ENCODE measurements around the gene DOCK3.
"Not testable (repeated sequence)": the region's sequence is repeated elsewhere in the genome, so short reads cannot be mapped to it uniquely, and the experiment has no call there.

- TF ChIP-seq CTCF (IDR thresholded peaks at IDR 0.05); POLR2A (IDR thresholded peaks at IDR 0.05); POLR2AphosphoS5 (IDR thresholded peaks at IDR 0.05; ENCODE audit: insufficient read depth in 1 of 2, low read depth in 1 of 2): not testable (repeated sequence)
Observed at GRCh38 chr3:51368276-51368675, 693.5 kb downstream of the DOCK3 start.

Measured in vagina (tissue), 2 donors.